ENCODE results near the gene GPA33. TPM values are rescaled to one million over a fixed set of nuclear protein-coding genes. Genes with fewer than 3 reads are reported as not detected.

Gene GPA33
- polyA plus RNA-seq, 1 of the 3 experiments (the other 2 are of a cell fraction) = not detected

DNA sequence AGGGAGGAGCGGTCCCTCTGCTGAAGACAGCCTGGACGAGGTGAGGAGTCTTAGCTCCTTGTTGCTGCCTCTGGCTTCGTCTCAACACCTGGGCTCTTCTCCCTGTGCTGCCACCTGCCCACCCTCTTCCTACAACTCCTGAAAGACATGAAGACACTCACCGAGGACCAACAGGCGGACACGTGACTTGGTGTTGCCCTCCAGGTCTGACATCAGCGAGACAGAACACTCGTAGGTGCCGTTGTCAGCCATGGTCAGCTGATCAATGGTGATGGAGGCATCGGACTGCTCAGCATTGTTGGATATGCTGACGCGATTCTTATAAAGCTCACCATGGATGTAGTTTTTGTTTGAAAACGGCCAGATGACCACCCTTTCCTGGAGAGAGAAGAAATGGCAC lies 21.4 kb downstream of the GPA33 start:
- DNase-seq = no peak
- no peak overlapping the region for H3K4me2 ChIP-seq
- no peaks in the 10 kb centered on the region; a peak in 2 of 4 replicates for H3K4me1 ChIP-seq (ENCODE audit: control insufficient read depth in 1 of 2, insufficient read depth in 2 of 2, low read depth in 1 of 2, low read length in 1 of 2)
- WGBS (ENCODE audit: low lambda C conversion rate) = 68% methylated on average over 10 of the region's 13 CpGs
- no peaks in the 10 kb centered on the region for H3F3A ChIP-seq (replicated peaks; ENCODE audit: insufficient read depth)
- no peak overlapping the region for H2AFZ ChIP-seq (ENCODE audit: low read depth)
- H3K27me3 ChIP-seq (ENCODE audit: insufficient read depth) = no peaks in the 10 kb centered on the region; the same call in 1 of the 2 replicates
- ChIA-PET CTCF (interaction anchor here (0.9 to 1.4 kb wide), 5 partner anchors 10 to 464 kb away, joined by 3 to 7 read pairs (median 5); no protein-coding TSS in a partner anchor), POLR2A (no interaction called here)
- H3K36me3 ChIP-seq (replicated peaks in 1 of 2; ENCODE audit: control insufficient read depth in 1 of 2, insufficient read depth in 2 of 2, low read length in 1 of 2) = no peaks in the 10 kb centered on the region
- no peaks in the 10 kb centered on the region for H4K20me1 ChIP-seq (ENCODE audit: insufficient read depth)
- H3K9me2 ChIP-seq = no peaks in the 10 kb centered on the region
- H3K9ac ChIP-seq = no peak overlapping the region
- no peaks in the 10 kb centered on the region for H3K9me3 ChIP-seq
- no peak overlapping the region for H3K27ac ChIP-seq (ENCODE audit: low read depth in 2 of 2, low read length in 1 of 2)
- no peak for TF ChIP-seq SIN3A (IDR thresholded peaks at IDR 0.05; ENCODE audit: borderline replicate concordance, low read depth, low read length)
- no peak for TF ChIP-seq FOXJ3 (CRISPR knock-in tag; IDR thresholded peaks at IDR 0.05)
- no peak for TF ChIP-seq NFIC (IDR thresholded peaks at IDR 0.05; ENCODE audit: borderline replicate concordance)
- TF ChIP-seq TAF1 (IDR thresholded peaks at IDR 0.05; ENCODE audit: borderline replicate concordance, low read depth, low read length) = no peak
- TF ChIP-seq MEF2A (IDR thresholded peaks at IDR 0.05; ENCODE audit: borderline replicate concordance, low read depth) = no peak
- no peak for TF ChIP-seq REST (IDR thresholded peaks at IDR 0.05; ENCODE audit: low read depth, low read length)
- TF ChIP-seq PBX3 (IDR thresholded peaks at IDR 0.05) = no peak
- no peak for TF ChIP-seq GATA2 (CRISPR knock-in tag; IDR thresholded peaks at IDR 0.05)
- no peak for TF ChIP-seq JUND (IDR thresholded peaks at IDR 0.05)
- no peak for TF ChIP-seq FOXM1 (IDR thresholded peaks at IDR 0.05; ENCODE audit: low read depth)
- TF ChIP-seq SMC3 (IDR thresholded peaks at IDR 0.05; ENCODE audit: low read depth, low read length) = no peak
- TF ChIP-seq, protein P1, sequence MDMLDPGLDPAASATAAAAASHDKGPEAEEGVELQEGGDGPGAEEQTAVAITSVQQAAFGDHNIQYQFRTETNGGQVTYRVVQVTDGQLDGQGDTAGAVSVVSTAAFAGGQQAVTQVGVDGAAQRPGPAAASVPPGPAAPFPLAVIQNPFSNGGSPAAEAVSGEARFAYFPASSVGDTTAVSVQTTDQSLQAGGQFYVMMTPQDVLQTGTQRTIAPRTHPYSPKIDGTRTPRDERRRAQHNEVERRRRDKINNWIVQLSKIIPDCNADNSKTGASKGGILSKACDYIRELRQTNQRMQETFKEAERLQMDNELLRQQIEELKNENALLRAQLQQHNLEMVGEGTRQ (IDR thresholded peaks at IDR 0.05; ENCODE audit: borderline replicate concordance, low read depth, low read length) = no peak
- TF ChIP-seq POLR2AphosphoS5 (IDR thresholded peaks at IDR 0.05; ENCODE audit: low read depth, low read length) = no peak
- no peak for TF ChIP-seq IRF3 (IDR thresholded peaks at IDR 0.05; ENCODE audit: low read depth, low read length)
- no peaks in the 10 kb centered on the region for H3K79me2 ChIP-seq (ENCODE audit: insufficient read depth)
- H3K4me3 ChIP-seq (ENCODE audit: low read depth in 2 of 2, low read length in 1 of 2) = no peak overlapping the region

Measured in SK-N-SH (cell line).